GM18508 (cell line): ENCODE data around the gene NUDT19.

Experiments
- ATAC-seq: cut with Tn5 transposase; IDR thresholded peaks from one replicate; pipeline ENCODE4 v1.9.1; 2021; ENCODE audit warnings: moderate number of reproducible peaks; ENCODE audit not compliant: insufficient read depth, unreplicated experiment

Gene NUDT19

DNA sequence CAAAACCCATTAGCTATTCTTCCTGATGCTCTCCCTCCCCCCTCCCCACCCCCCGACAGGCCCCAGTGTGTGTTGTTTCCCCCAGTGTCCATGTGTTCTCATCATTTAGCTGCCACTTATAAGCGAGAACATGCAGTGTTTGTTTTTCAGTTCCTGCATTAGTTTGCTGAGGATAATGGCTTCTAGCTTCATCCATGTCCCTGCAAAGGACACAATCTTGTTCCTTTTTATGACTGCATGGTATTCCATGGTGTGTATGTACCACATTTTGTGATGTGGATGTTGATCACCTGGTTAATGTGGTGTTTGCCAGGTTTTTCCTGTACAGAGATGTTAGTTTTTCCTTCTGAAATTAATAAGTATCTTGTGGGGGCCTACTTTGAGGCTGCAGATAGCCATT, 59.4 kb downstream of the NUDT19 start:
- ATAC-seq, result no peak

DNA sequence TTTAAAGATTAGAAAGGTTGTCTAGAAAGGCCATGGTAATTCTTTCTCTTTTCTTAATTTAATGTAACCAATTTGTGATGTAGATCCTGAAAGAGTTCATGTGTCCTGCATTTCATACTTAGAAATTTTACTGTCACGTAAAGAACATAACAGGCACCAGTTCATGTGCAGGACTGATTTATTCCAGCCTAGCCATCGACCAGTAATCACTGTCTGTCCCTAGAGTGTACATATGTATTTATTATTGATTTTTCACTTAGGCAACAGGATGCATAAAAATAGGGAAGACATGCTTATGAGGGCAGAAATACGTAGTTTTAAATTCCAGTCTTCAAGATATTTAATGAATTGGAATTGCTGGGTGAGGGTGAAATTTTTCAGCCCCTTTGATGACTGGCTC, 65.6 kb downstream of the NUDT19 start:
- no peak for ATAC-seq
